GM12801 (cell line): ENCODE data around the gene CDKAL1.

Experiments
- TF ChIP-seq, protein P1 (sequence below): IDR thresholded peaks from one replicate; pipeline ENCODE4 v1.5.1; 2011; ENCODE audit warnings: control low read depth; ENCODE audit not compliant: insufficient read length; ENCODE audit errors: extremely low read depth

The CDKAL1 gene

GRCh38 chr6:21135484-21136013 is 601.3 kb downstream of the CDKAL1 start:
- TF ChIP-seq, protein P1, sequence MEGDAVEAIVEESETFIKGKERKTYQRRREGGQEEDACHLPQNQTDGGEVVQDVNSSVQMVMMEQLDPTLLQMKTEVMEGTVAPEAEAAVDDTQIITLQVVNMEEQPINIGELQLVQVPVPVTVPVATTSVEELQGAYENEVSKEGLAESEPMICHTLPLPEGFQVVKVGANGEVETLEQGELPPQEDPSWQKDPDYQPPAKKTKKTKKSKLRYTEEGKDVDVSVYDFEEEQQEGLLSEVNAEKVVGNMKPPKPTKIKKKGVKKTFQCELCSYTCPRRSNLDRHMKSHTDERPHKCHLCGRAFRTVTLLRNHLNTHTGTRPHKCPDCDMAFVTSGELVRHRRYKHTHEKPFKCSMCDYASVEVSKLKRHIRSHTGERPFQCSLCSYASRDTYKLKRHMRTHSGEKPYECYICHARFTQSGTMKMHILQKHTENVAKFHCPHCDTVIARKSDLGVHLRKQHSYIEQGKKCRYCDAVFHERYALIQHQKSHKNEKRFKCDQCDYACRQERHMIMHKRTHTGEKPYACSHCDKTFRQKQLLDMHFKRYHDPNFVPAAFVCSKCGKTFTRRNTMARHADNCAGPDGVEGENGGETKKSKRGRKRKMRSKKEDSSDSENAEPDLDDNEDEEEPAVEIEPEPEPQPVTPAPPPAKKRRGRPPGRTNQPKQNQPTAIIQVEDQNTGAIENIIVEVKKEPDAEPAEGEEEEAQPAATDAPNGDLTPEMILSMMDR: no peak

DNA sequence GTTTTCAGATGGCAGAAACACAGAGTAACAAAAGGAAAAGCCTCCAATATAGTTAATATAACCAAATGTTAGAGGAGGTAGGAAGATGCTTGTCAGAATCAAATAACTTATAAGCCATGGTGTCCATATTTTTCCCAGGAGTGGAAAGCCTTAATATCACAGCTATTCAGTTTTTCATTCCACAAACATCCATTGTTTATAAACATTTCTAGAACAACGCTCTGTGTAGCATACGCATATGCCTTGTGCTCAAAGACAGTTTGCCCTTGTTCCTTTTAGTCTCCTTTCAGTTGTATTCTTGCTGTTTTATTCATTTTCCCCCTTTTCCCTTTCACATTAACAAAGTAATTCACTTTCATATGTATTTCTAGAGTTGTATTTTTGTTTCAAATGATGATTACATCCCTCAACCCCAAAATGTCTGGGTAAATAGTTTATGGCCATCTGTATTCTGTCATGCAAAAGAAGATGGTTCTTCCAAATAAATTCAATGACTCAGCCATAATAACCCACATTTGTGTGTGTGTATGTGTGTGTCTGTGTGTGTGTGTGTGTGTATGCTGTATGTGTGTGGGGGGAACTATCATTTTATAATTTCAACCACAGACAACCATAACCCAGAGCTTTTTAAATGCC is 603.6 kb downstream of the CDKAL1 start:
- TF ChIP-seq, protein P1: no peak

DNA sequence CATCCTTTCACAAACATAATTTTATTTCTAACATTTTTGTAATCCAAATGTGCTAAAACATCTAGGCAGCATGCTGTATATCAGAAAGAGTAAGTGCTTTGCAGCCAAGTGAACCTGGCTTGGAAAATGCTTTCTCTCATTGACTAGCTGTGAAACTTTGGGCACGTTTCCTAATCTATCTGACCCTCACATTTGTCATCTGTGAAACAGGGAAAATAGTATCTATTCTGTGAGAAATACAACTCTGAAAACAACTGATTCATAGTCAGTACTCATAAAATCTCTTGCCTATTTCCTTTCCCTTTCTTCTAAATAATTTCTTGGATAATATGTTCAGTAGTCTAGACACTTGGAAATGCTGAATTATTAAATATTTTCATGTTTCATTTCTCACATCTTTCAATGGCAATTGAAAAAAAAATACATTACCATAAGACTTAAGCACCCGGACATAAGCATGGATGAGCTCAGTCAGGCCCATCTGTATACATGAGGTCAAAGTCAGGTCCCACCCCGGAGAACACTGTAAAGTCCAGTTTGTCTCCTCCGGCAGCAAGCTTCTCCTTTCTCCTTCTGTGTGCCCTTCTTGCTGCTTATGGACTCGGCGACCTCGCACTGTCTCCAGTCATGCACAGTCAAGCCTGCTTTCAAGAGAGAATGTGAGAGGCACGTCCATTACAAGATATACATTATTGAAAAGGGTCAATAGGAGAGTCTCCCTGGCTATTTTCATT is 604.2 kb downstream of the CDKAL1 start:
- TF ChIP-seq, protein P1: no peak

GRCh38 chr6:21140966-21141365 is 606.7 kb downstream of the CDKAL1 start:
- TF ChIP-seq, protein P1: no peak

DNA sequence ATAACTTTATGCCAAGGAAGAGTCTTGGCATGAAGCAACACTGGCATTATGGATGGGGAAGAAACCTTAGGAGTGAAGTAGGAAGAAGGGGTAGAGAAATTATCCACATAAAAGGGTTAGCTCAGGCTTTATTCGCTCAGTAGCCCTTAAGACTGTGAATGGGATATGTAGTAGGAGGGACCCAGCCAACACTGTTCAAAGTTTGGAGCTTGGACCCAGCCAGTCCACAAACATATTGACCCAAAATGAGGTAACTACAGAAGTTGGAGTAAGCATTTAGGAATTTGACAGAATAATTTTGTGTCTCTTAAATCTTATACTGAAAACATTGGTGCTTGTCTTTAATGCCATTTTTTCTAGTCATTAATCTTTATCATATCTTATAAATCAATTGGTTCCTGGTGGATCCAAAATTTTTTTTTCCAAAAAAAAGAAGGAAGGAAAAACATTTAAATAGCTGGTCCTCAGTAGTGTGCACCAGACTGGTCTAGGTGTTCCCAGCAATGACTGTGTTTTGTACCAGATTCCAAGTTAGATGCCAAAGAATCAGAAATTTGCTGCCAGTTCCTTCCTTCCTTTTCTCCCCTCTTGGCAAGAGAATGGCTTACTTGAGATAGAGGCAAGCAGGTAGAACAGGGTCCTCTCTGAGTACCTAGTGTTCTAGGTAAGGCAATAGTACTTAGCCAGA is 607.5 kb downstream of the CDKAL1 start:
- TF ChIP-seq, protein P1: no peak

GRCh38 chr6:21142741-21143140 is 608.5 kb downstream of the CDKAL1 start:
- TF ChIP-seq, protein P1: no peak

GRCh38 chr6:21143645-21144044 is 609.4 kb downstream of the CDKAL1 start:
- TF ChIP-seq, protein P1: no peak
